Hepatocyte (in vitro differentiated cells): ENCODE measurements around the gene HOXD12.

Experiments
- EZH2 ChIP-seq: fragments of 200-600 bp; sonication (generic); IDR thresholded peaks from 2 replicates; pipeline ENCODE4 v1.6.1; 2016; ENCODE audit warnings: antibody characterized with exemption, mild to moderate bottlenecking, borderline replicate concordance
- EZH2phosphoT487 ChIP-seq: fragments of 200-600 bp; sonication (generic); IDR thresholded peaks from one replicate; pipeline ENCODE4 v1.6.1; 2018; ENCODE audit warnings: antibody characterized with exemption, mild to moderate bottlenecking, low read depth, moderate library complexity; ENCODE audit not compliant: unreplicated experiment, severe bottlenecking
- TF ChIP-seq, protein P1 (sequence below): fragments of 200-600 bp; sonication (generic); IDR thresholded peaks from 2 replicates; pipeline ENCODE4 v1.5.1; 2016; ENCODE audit warnings: antibody characterized with exemption, mild to moderate bottlenecking; ENCODE audit not compliant: poor library complexity

DNA sequence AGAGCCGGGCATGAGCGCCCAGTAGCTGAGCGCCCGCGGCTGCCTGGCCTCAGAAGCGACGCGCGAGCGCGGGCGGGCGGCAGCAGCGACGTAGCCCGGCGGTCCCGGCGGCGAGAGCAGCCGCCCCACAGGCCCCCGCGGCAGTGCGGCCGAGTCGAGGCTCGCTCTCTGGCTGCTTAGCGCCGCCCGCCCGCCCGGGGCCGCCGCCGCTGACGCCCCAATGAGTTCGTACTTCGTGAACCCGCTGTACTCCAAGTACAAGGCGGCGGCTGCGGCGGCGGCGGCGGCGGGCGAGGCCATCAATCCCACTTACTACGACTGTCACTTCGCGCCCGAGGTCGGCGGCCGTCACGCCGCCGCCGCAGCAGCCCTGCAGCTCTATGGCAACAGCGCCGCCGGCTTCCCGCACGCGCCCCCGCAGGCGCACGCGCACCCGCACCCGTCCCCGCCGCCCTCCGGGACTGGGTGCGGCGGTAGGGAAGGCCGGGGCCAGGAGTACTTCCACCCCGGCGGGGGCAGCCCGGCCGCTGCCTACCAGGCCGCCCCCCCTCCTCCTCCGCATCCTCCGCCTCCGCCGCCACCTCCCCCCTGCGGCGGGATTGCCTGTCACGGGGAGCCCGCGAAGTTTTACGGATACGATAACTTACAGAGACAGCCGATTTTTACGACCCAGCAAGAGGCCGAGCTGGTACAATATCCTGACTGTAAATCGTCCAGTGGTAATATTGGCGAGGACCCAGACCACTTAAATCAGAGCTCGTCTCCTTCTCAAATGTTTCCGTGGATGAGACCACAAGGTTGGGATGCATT is 30.8 kb downstream of the HOXD12 start:
- TF ChIP-seq, protein P1, sequence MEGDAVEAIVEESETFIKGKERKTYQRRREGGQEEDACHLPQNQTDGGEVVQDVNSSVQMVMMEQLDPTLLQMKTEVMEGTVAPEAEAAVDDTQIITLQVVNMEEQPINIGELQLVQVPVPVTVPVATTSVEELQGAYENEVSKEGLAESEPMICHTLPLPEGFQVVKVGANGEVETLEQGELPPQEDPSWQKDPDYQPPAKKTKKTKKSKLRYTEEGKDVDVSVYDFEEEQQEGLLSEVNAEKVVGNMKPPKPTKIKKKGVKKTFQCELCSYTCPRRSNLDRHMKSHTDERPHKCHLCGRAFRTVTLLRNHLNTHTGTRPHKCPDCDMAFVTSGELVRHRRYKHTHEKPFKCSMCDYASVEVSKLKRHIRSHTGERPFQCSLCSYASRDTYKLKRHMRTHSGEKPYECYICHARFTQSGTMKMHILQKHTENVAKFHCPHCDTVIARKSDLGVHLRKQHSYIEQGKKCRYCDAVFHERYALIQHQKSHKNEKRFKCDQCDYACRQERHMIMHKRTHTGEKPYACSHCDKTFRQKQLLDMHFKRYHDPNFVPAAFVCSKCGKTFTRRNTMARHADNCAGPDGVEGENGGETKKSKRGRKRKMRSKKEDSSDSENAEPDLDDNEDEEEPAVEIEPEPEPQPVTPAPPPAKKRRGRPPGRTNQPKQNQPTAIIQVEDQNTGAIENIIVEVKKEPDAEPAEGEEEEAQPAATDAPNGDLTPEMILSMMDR, result no peak
- TF ChIP-seq EZH2, result peak; percentile 86
- TF ChIP-seq EZH2phosphoT487, result peak; percentile 36
